Loucy (cell line): ENCODE data around the gene C14orf180.

Experiments used
- H2AFZ ChIP-seq: fragments of 200-600 bp; sonication (generic); 2 replicates; pipeline ENCODE4 v1.6.0; 2016; ENCODE audit warnings: antibody characterized with exemption, mild to moderate bottlenecking, low read length, moderate library complexity
- H3F3A ChIP-seq: fragments of 200-600 bp; 2 replicates; pipeline ENCODE4 v1.6.0; 2016; ENCODE audit warnings: antibody characterized with exemption, low read depth, mild to moderate bottlenecking
- H3K27me3 ChIP-seq: fragments of 200-600 bp; sonication (generic); 2 replicates; pipeline ENCODE4 v1.6.1; 2014; ENCODE audit warnings: low read length, mild to moderate bottlenecking; ENCODE audit not compliant: insufficient read depth, poor library complexity, severe bottlenecking
- H3K36me3 ChIP-seq: fragments of 200-600 bp; sonication (generic); 2 replicates; pipeline ENCODE4 v1.6.1; 2016; ENCODE audit warnings: low read length; ENCODE audit not compliant: insufficient read depth
- H3K4me1 ChIP-seq: fragments of 200-600 bp; sonication (generic); 2 replicates; pipeline ENCODE4 v1.5.1; 2014; ENCODE audit warnings: low read length, mild to moderate bottlenecking; ENCODE audit not compliant: insufficient read depth, poor library complexity, severe bottlenecking
- H3K4me2 ChIP-seq: fragments of 200-600 bp; sonication (generic); 2 replicates; pipeline ENCODE4 v1.6.0; 2014; ENCODE audit warnings: antibody characterized with exemption, low read length, low read depth, mild to moderate bottlenecking; ENCODE audit not compliant: poor library complexity, severe bottlenecking
- H3K4me3 ChIP-seq: fragments of 200-600 bp; sonication (generic); 2 replicates; pipeline ENCODE4 v1.5.1; 2014; ENCODE audit warnings: low read length, mild to moderate bottlenecking, mixed read lengths; ENCODE audit not compliant: poor library complexity, severe bottlenecking
- H3K79me2 ChIP-seq: fragments of 200-600 bp; sonication (generic); 2 replicates; pipeline ENCODE4 v1.6.1; 2014; ENCODE audit warnings: low read length; ENCODE audit not compliant: insufficient read depth
- H3K9ac ChIP-seq: fragments of 200-600 bp; sonication (generic); 2 replicates; pipeline ENCODE4 v1.6.0; 2014; ENCODE audit warnings: mild to moderate bottlenecking, low read depth, low read length, moderate library complexity; ENCODE audit not compliant: poor library complexity, severe bottlenecking
- H3K9me2 ChIP-seq: fragments of 200-600 bp; sonication (generic); replicated peaks from 2 replicates; pipeline ENCODE4 v1.6.1; 2016; ENCODE audit warnings: low read depth, low read length, mixed read lengths
- H3K9me3 ChIP-seq: fragments of 200-600 bp; sonication (generic); 2 replicates; pipeline ENCODE4 v1.6.1; 2014; ENCODE audit warnings: mild to moderate bottlenecking, antibody characterized with exemption, low read length, low read depth; ENCODE audit not compliant: insufficient read depth
- H4K20me1 ChIP-seq: fragments of 200-600 bp; sonication (generic); 2 replicates; pipeline ENCODE4 v1.6.0; 2014; ENCODE audit warnings: antibody characterized with exemption, low read length, mild to moderate bottlenecking; ENCODE audit not compliant: insufficient read depth, poor library complexity, severe bottlenecking
- CTCF ChIP-seq: fragments of 200-600 bp; sonication (generic); conservative IDR thresholded peaks from 2 replicates; pipeline ENCODE4 v1.5.1; 2014; ENCODE audit warnings: mild to moderate bottlenecking, antibody characterized with exemption, low read length
- EZH2phosphoT487 ChIP-seq: fragments of 200-600 bp; IDR thresholded peaks from 2 replicates; pipeline ENCODE4 v1.6.1; 2018; ENCODE audit warnings: antibody characterized with exemption, mild to moderate bottlenecking, moderate library complexity, borderline replicate concordance

The C14orf180 gene

GRCh38 chr14:104600805-104601204 lies 21.2 kb downstream of the C14orf180 start:
- H3K36me3 ChIP-seq = no peaks in the 10 kb centered on the region
- no peak overlapping the region for H3K4me3 ChIP-seq
- H4K20me1 ChIP-seq = no peaks in the 10 kb centered on the region

DNA sequence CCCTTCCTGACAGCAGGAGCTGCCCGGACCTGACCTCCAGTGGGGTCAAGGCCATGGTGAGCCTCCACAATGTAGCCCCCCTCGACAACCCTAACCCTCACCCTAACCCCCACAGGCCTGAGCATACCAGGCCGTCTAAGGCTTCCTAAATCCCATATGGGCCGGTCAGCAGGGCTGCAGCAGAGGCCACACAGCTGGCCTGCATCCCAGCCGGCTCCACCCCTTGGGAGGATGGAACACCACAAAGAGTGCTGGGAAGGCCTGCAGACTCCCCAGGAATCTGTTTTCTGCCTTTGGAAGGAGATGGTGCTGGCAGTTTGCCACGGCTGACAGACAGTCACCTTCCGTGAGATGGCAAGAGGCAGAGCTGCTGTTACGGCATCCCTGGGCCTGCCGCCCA lies 22.2 kb downstream of the C14orf180 start:
- H4K20me1 ChIP-seq = no peaks in the 10 kb centered on the region
- H3F3A ChIP-seq = no peaks in the 10 kb centered on the region
- H3K4me3 ChIP-seq = no peak overlapping the region
- H3K9ac ChIP-seq = no peak overlapping the region
- no peaks in the 10 kb centered on the region for H3K4me1 ChIP-seq
- no peaks in the 10 kb centered on the region for H3K9me3 ChIP-seq
- H3K36me3 ChIP-seq = no peaks in the 10 kb centered on the region
- H2AFZ ChIP-seq = no peak overlapping the region
- H3K9me2 ChIP-seq = no peaks in the 10 kb centered on the region
- H3K4me2 ChIP-seq = no peak overlapping the region
- TF ChIP-seq EZH2phosphoT487 (no peak), CTCF (no peak)
- H3K79me2 ChIP-seq = no peaks in the 10 kb centered on the region
- no peaks in the 10 kb centered on the region for H3K27me3 ChIP-seq

More at GRCh38 chr14:104600805-104601204, 21.2 kb downstream of the C14orf180 start:
- no peaks in the 10 kb centered on the region for H3K9me3 ChIP-seq
- H2AFZ ChIP-seq = no peak overlapping the region
- H3K9me2 ChIP-seq = no peaks in the 10 kb centered on the region
- no peaks in the 10 kb centered on the region for H3F3A ChIP-seq
- no peaks in the 10 kb centered on the region for H3K27me3 ChIP-seq
- no peak overlapping the region for H3K4me2 ChIP-seq
- no peaks in the 10 kb centered on the region for H3K4me1 ChIP-seq
- no peak overlapping the region for H3K9ac ChIP-seq
- no peaks in the 10 kb centered on the region for H3K79me2 ChIP-seq
- TF ChIP-seq CTCF (no peak), EZH2phosphoT487 (no peak)

GRCh38 chr14:104602315-104602932 lies 22.9 kb downstream of the C14orf180 start:
- no peak overlapping the region for H3K4me3 ChIP-seq
- H3K27me3 ChIP-seq = no peaks in the 10 kb centered on the region
- TF ChIP-seq EZH2phosphoT487 = no peak
- TF ChIP-seq CTCF = no peak
- no peak overlapping the region for H3K4me2 ChIP-seq
- H3K4me1 ChIP-seq = no peaks in the 10 kb centered on the region
- H3K79me2 ChIP-seq = no peaks in the 10 kb centered on the region
- no peak overlapping the region for H2AFZ ChIP-seq
- no peaks in the 10 kb centered on the region for H3K9me2 ChIP-seq
- H4K20me1 ChIP-seq = no peaks in the 10 kb centered on the region
- H3F3A ChIP-seq = no peaks in the 10 kb centered on the region
- H3K36me3 ChIP-seq = no peaks in the 10 kb centered on the region
- no peak overlapping the region for H3K9ac ChIP-seq
- H3K9me3 ChIP-seq = no peaks in the 10 kb centered on the region
